Liver (tissue), 9 donors: Measurements from ENCODE around the gene ZNF775. TPM values are rescaled to one million over a fixed set of nuclear protein-coding genes. Genes with fewer than 3 reads are reported as not detected.

Source experiments
- DNase-seq: peaks from one replicate; pipeline ENCODE4 v3.0.0-alpha.2; 2017; ENCODE audit warnings: low spot score
- H3K27ac ChIP-seq, 2 donors: one replicate each; pipeline ENCODE4 v1.7.0; 2013; ENCODE audit warnings: inconsistent platforms in 2 of 2, low read length in 2 of 2, control low read depth in 1 of 2, low read depth in 1 of 2, mild to moderate bottlenecking in 1 of 2
- H3K27me3 ChIP-seq, 4 donors: one replicate each; pipeline versions ENCODE4 v1.6.1 to v1.7.0; 2013; ENCODE audit warnings: low read length in 3 of 4, inconsistent platforms in 1 of 4, mild to moderate bottlenecking in 1 of 4, moderate library complexity in 1 of 4; ENCODE audit not compliant: control insufficient read depth in 4 of 4, insufficient read depth in 4 of 4
- H3K36me3 ChIP-seq, 4 donors: one replicate each; pipeline versions ENCODE4 v1.6.1 to v1.7.0; 2013; ENCODE audit warnings: low read length in 3 of 4, mild to moderate bottlenecking in 3 of 4, low read depth in 1 of 4, moderate library complexity in 1 of 4; ENCODE audit not compliant: control insufficient read depth in 4 of 4, insufficient read depth in 3 of 4
- H3K4me1 ChIP-seq, 4 donors: one replicate each; pipeline versions ENCODE4 v1.6.1 to v1.7.0; 2013; ENCODE audit warnings: low read length in 3 of 4, mild to moderate bottlenecking in 3 of 4, moderate library complexity in 1 of 4; ENCODE audit not compliant: control insufficient read depth in 4 of 4, insufficient read depth in 4 of 4
- H3K4me3 ChIP-seq, 3 donors: one replicate each; pipeline versions ENCODE4 v1.6.1 to v1.7.0; 2013; ENCODE audit warnings: low read length in 3 of 3, control low read depth in 1 of 3, low read depth in 1 of 3, mild to moderate bottlenecking in 1 of 3
- H3K9ac ChIP-seq, 2 donors: one replicate each; pipeline ENCODE4 v1.7.0; 2013; ENCODE audit warnings: low read length in 2 of 2, mild to moderate bottlenecking in 2 of 2, moderate library complexity in 2 of 2, control low read depth in 1 of 2, low read depth in 1 of 2
- H3K9me3 ChIP-seq, 4 donors: one replicate each; pipeline versions ENCODE4 v1.6.1 to v1.7.0; 2013; ENCODE audit warnings: low read length in 3 of 4; ENCODE audit not compliant: control insufficient read depth in 4 of 4
- ATF3 ChIP-seq: IDR thresholded peaks from 2 replicates; pipeline ENCODE4 v1.6.1; 2016; ENCODE audit warnings: antibody characterized with exemption
- EGR1 ChIP-seq, 2 donors: IDR thresholded peaks; 2 replicates each; pipeline ENCODE4 v1.6.1; 2016 to 2018; ENCODE audit warnings: antibody characterized with exemption in 2 of 2, low read depth in 2 of 2
- FOXA1 ChIP-seq: IDR thresholded peaks from 2 replicates; pipeline ENCODE4 v1.6.1; 2016; ENCODE audit warnings: antibody characterized with exemption
- FOXA2 ChIP-seq: IDR thresholded peaks from 2 replicates; pipeline ENCODE4 v1.6.1; 2016; ENCODE audit warnings: antibody characterized with exemption
- GABPA ChIP-seq, 2 donors: IDR thresholded peaks in 1 of 2; conservative IDR thresholded peaks in 1 of 2; 2 replicates each; pipeline ENCODE4 v1.6.1; 2016; ENCODE audit warnings: antibody characterized with exemption in 2 of 2, mild to moderate bottlenecking in 1 of 2, moderate library complexity in 1 of 2
- HNF4A ChIP-seq, 2 donors: conservative IDR thresholded peaks; 2 replicates each; pipeline ENCODE4 v1.6.1; 2016; ENCODE audit warnings: antibody characterized with exemption in 2 of 2, mild to moderate bottlenecking in 2 of 2
- HNF4G ChIP-seq: IDR thresholded peaks from 2 replicates; pipeline ENCODE4 v1.6.1; 2016; ENCODE audit warnings: antibody characterized with exemption
- JUND ChIP-seq, 2 donors: IDR thresholded peaks; 2 replicates each; pipeline ENCODE4 v1.6.1; 2016; ENCODE audit warnings: antibody characterized with exemption in 2 of 2
- NR2F2 ChIP-seq: IDR thresholded peaks from 2 replicates; pipeline ENCODE4 v1.6.1; 2016; ENCODE audit warnings: antibody characterized with exemption
- RAD21 ChIP-seq, 2 donors: IDR thresholded peaks; 2 replicates each; pipeline ENCODE4 v1.6.1; 2016; ENCODE audit warnings: antibody characterized with exemption in 2 of 2, mild to moderate bottlenecking in 2 of 2
- REST ChIP-seq: IDR thresholded peaks from 2 replicates; pipeline ENCODE4 v1.6.1; 2016; ENCODE audit warnings: antibody characterized with exemption, mild to moderate bottlenecking
- RXRA ChIP-seq, 2 donors: IDR thresholded peaks; 2 replicates each; pipeline ENCODE4 v1.6.1; 2017 to 2018; ENCODE audit warnings: antibody characterized with exemption in 2 of 2, mild to moderate bottlenecking in 1 of 2
- SP1 ChIP-seq: IDR thresholded peaks from 2 replicates; pipeline ENCODE4 v1.6.1; 2018; ENCODE audit warnings: antibody characterized with exemption, mild to moderate bottlenecking
- TAF1 ChIP-seq: conservative IDR thresholded peaks from 2 replicates; pipeline ENCODE4 v1.6.1; 2016; ENCODE audit warnings: antibody characterized with exemption, mild to moderate bottlenecking
- YY1 ChIP-seq: IDR thresholded peaks from 2 replicates; pipeline ENCODE4 v1.6.1; 2016; ENCODE audit warnings: antibody characterized with exemption, mild to moderate bottlenecking
- ZBTB33 ChIP-seq: IDR thresholded peaks from 2 replicates; pipeline ENCODE4 v1.6.1; 2016; ENCODE audit warnings: antibody characterized with exemption
- WGBS: extraction: QIAGEN DNeasy Blood & Tissue Kit; methylation state at CpG from one replicate; pipeline ENCODE4 v1.1.7; 2013; 5-methylcytosine and 5-hydroxymethylcytosine counted together
- polyA plus RNA-seq, 2 donors: library from polyadenylated mRNA; stranded (reverse) in 1 of 2; unstranded in 1 of 2; fragments of 200-250 nt in 1 of 2; fragments of >200 nt in 1 of 2; fragmentation: Nextera tagmentation in 1 of 2; extraction: Ambion mirVana in 1 of 2; gene quantifications; one replicate each; pipeline versions ENCODE4 v1.2.1 to v1.2.3, GENCODE V29; 2013 to 2015
- total RNA-seq, 2 donors: library from RNA; depleted of rRNA; stranded (reverse); fragments of >200 nt; gene quantifications; one replicate each; pipeline ENCODE4 v1.2.3, GENCODE V29; 2014
- TF ChIP-seq, protein P1 (sequence below): IDR thresholded peaks from 2 replicates; pipeline ENCODE4 v1.6.1; 2016; ENCODE audit warnings: antibody characterized with exemption
- TF ChIP-seq, protein P2 (sequence below): fragments of 150-350 bp; IDR thresholded peaks from 2 replicates; pipeline ENCODE4 v1.5.1; 2017; ENCODE audit warnings: improper control_type of control experiment, low read depth, low read length; ENCODE audit not compliant: missing input control
- donor health status: healthy.
- donor health status: healthy.
- donor health status: healthy.
- donor health status: healthy.
- donor health status: healthy.

The ZNF775 gene
- total and polyA plus RNA-seq, 4 donors = 0.08 to 3.1 (median 0.52) TPM

DNA sequence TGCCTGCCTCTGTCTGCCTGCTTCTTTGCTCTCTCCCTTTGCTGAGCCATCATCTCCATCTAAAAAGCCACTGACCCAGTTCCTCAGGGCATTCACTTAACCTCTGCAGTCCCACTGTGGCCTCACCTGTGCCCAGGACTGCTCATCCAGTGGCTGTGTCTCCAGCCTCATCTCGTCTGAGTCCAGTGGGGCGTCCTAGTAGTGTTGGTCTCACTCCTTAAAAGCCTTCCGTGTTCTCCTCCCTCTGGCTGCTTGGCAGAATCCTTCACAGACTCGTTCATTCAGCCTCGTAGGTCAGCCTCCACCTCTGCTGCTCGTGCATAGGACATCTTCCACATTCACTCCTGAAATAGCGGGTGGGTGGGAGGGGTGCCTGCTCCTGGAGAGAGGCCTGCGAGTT is 45.0 kb upstream of the ZNF775 start:
- Histone ChIP-seq H3K36me3 (peaks cover 0 to 28% (median 7%) of the 10 kb centered on the region in 4 donors), H3K27ac (no peak overlapping the region), H3K9ac (no peak overlapping the region), H3K4me3 (no peak overlapping the region), H3K9me3 (no peaks in the 10 kb centered on the region), H3K27me3 (no peaks in the 10 kb centered on the region), H3K4me1 (peaks cover 23 to 50% (median 45%) of the 10 kb centered on the region in 4 donors)
- 95% methylated on average over 8 of the region's 8 CpGs for WGBS
- no peak for DNase-seq
- no peak for TF ChIP-seq RAD21 (IDR thresholded peaks at IDR 0.05)

- H3K36me3 ChIP-seq = peaks cover 0 to 21% (median 7%) of the 10 kb centered on the region in 4 donors
- H3K9ac ChIP-seq = no peak overlapping the region
- peak overlapping the region; percentile 77 to 80 for H3K27ac ChIP-seq
- H3K4me1 ChIP-seq = peaks cover 23 to 60% (median 55%) of the 10 kb centered on the region in 4 donors
- no peak overlapping the region for H3K4me3 ChIP-seq
- H3K27me3 ChIP-seq = no peaks in the 10 kb centered on the region
- 30% methylated on average over 7 of the region's 7 CpGs for WGBS
- TF ChIP-seq HNF4G (no peak), EGR1 (IDR thresholded peaks at IDR 0.05; ENCODE audit: low read depth in 2 of 2) (peak in 1 of 2 donors; percentile 55), TAF1 (no peak), FOXA2 (peak; percentile 80), FOXA1 (peak; percentile 67), ATF3 (peak; percentile 64), GABPA (IDR thresholded peaks at IDR 0.05 in 1 of 2, conservative IDR thresholded peaks at IDR 0.05 in 1 of 2) (no peak), YY1 (peak; percentile 51), REST (peak; percentile 25), NR2F2 (no peak), ZBTB33 (peak; percentile 39), HNF4A (conservative IDR thresholded peaks at IDR 0.05) (peak in 1 of 2 donors; percentile 26), SP1 (peak; percentile 10), JUND (IDR thresholded peaks at IDR 0.05) (peak in 1 of 2 donors; percentile 32), RAD21 (IDR thresholded peaks at IDR 0.05) (peak; percentile 20 to 24), RXRA (IDR thresholded peaks at IDR 0.05) (peak; percentile 19 to 60)
- TF ChIP-seq, protein P1, sequence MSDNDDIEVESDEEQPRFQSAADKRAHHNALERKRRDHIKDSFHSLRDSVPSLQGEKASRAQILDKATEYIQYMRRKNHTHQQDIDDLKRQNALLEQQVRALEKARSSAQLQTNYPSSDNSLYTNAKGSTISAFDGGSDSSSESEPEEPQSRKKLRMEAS = peak; percentile 26
- TF ChIP-seq, protein P2, sequence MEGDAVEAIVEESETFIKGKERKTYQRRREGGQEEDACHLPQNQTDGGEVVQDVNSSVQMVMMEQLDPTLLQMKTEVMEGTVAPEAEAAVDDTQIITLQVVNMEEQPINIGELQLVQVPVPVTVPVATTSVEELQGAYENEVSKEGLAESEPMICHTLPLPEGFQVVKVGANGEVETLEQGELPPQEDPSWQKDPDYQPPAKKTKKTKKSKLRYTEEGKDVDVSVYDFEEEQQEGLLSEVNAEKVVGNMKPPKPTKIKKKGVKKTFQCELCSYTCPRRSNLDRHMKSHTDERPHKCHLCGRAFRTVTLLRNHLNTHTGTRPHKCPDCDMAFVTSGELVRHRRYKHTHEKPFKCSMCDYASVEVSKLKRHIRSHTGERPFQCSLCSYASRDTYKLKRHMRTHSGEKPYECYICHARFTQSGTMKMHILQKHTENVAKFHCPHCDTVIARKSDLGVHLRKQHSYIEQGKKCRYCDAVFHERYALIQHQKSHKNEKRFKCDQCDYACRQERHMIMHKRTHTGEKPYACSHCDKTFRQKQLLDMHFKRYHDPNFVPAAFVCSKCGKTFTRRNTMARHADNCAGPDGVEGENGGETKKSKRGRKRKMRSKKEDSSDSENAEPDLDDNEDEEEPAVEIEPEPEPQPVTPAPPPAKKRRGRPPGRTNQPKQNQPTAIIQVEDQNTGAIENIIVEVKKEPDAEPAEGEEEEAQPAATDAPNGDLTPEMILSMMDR = no peak
- DNase-seq = no peak
- H3K9me3 ChIP-seq = no peaks in the 10 kb centered on the region
Measured at GRCh38 chr7:150335108-150335773, 43.9 kb upstream of the ZNF775 start.
